ENCODE measurements around the gene ESPL1. TPM values are rescaled to one million over a fixed set of nuclear protein-coding genes. Genes with fewer than 3 reads are reported as not detected.

Gene ESPL1
- total RNA-seq, 2 experiments from 2014 or later, result 78.2 to 121 TPM

DNA sequence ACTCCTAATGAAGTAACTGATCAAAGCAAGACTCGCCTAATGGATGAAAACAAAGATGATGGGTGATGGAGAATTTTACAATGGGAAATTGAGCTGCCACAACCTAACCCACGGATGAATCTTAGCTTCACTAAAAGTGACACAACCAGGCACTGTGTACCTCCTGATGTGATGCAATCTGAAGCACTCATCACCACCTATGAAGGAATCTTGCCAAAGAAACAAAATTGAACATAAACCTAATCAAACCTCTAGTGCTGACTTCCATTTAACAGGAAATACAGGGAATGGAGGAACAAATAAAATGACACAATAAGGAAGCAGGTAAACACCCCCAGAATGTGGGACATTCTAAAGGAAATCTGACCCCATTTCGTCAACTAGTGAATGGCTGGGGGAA is 22.8 kb upstream of the ESPL1 start:
- Histone ChIP-seq H3K9me3 (ENCODE audit: low read length) (no peaks in the 10 kb centered on the region), H3K79me2 (ENCODE audit: insufficient read depth, low read depth, low read length) (no peaks in the 10 kb centered on the region), H3K4me2 (ENCODE audit: low read length) (no peak overlapping the region), H3K27ac (ENCODE audit: low read depth, low read length, poor library complexity, severe bottlenecking) (no peak overlapping the region), H3K4me3 (ENCODE audit: low read depth, low read length, poor library complexity, severe bottlenecking) (no peak overlapping the region), H4K20me1 (ENCODE audit: insufficient read depth, low read length) (no peaks in the 10 kb centered on the region), H3K36me3 (ENCODE audit: insufficient read depth, low read length) (no peaks in the 10 kb centered on the region), H3K4me1 (ENCODE audit: insufficient read depth, low read length, poor library complexity, severe bottlenecking) (peaks cover 12% of the 10 kb centered on the region), H2AFZ (ENCODE audit: low read length) (no peak overlapping the region), H3K9me2 (ENCODE audit: insufficient read depth, low read length) (no peaks in the 10 kb centered on the region)
- intact Hi-C loops (cut with micrococcal nuclease; ENCODE audit: unreplicated experiment), result no loop called here
- no TSS peak for BruUV-seq (replicated peaks)
- TF ChIP-seq, protein P1, sequence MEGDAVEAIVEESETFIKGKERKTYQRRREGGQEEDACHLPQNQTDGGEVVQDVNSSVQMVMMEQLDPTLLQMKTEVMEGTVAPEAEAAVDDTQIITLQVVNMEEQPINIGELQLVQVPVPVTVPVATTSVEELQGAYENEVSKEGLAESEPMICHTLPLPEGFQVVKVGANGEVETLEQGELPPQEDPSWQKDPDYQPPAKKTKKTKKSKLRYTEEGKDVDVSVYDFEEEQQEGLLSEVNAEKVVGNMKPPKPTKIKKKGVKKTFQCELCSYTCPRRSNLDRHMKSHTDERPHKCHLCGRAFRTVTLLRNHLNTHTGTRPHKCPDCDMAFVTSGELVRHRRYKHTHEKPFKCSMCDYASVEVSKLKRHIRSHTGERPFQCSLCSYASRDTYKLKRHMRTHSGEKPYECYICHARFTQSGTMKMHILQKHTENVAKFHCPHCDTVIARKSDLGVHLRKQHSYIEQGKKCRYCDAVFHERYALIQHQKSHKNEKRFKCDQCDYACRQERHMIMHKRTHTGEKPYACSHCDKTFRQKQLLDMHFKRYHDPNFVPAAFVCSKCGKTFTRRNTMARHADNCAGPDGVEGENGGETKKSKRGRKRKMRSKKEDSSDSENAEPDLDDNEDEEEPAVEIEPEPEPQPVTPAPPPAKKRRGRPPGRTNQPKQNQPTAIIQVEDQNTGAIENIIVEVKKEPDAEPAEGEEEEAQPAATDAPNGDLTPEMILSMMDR (conservative IDR thresholded peaks at IDR 0.05; ENCODE audit: low read length), result no peak
- TF ChIP-seq EZH2phosphoT487 (IDR thresholded peaks at IDR 0.05; ENCODE audit: borderline replicate concordance, low read depth, low read length), result no peak
- CTCF ChIA-PET (ENCODE audit: unreplicated experiment), result interaction anchor here (0.7 to 0.9 kb wide), 2 partner anchors 22 to 32 kb away, joined by 3 read pairs; no protein-coding TSS in a partner anchor
- POLR2A ChIA-PET, result interaction anchor here (0.7 to 1.4 kb wide), 5 partner anchors 10 to 78 kb away, joined by 3 to 7 read pairs (median 3); partner anchors contain the start of genes AAAS and ESPL1
- no peak for DNase-seq (ENCODE audit: low spot score)

GRCh38 chr12:53251477-53252348 is 16.4 kb upstream of the ESPL1 start:
- Histone ChIP-seq H2AFZ (ENCODE audit: low read length) (peak overlapping the region; percentile 90), H3K9me2 (ENCODE audit: insufficient read depth, low read length) (no peaks in the 10 kb centered on the region), H3K9me3 (ENCODE audit: low read length) (no peaks in the 10 kb centered on the region), H3K27ac (ENCODE audit: low read depth, low read length, poor library complexity, severe bottlenecking) (peak overlapping the region; percentile 48), H4K20me1 (ENCODE audit: insufficient read depth, low read length) (no peaks in the 10 kb centered on the region), H3K79me2 (ENCODE audit: insufficient read depth, low read depth, low read length) (peaks cover 12% of the 10 kb centered on the region; the same call in 1 of the 2 replicates), H3K4me3 (ENCODE audit: low read depth, low read length, poor library complexity, severe bottlenecking) (peak overlapping the region; percentile 91), H3K36me3 (ENCODE audit: insufficient read depth, low read length) (peaks cover 9% of the 10 kb centered on the region; the same call in 1 of the 2 replicates), H3K4me1 (ENCODE audit: insufficient read depth, low read length, poor library complexity, severe bottlenecking) (peaks cover 32% of the 10 kb centered on the region), H3K4me2 (ENCODE audit: low read length) (peak overlapping the region; percentile 100)
- intact Hi-C loops (cut with micrococcal nuclease; ENCODE audit: unreplicated experiment), result loop anchor here (2.0 kb wide), 3 partner anchors 31 to 43 kb away; partner anchors contain the start of gene PFDN5
- no peak for TF ChIP-seq EZH2phosphoT487 (IDR thresholded peaks at IDR 0.05; ENCODE audit: borderline replicate concordance, low read depth, low read length)
- TF ChIP-seq, protein P1 (conservative IDR thresholded peaks at IDR 0.05; ENCODE audit: low read length), result peak; percentile 66
- ChIA-PET CTCF (ENCODE audit: unreplicated experiment) (interaction anchor here (0.6 to 1.4 kb wide), 6 partner anchors 16 to 41 kb away, joined by 3 to 5 read pairs (median 4); partner anchors contain the start of gene ESPL1), POLR2A (interaction anchor here (0.8 to 2.2 kb wide), 8 partner anchors 9 to 70 kb away, joined by 3 to 6 read pairs (median 4); partner anchors contain the start of genes AAAS, ITGB7 and PFDN5)
- DNase-seq (ENCODE audit: low spot score), result peak; percentile 84
- BruUV-seq (replicated peaks), result TSS peak; percentile 86

Data from OCI-LY7 (cell line).